ENCODE measurements around the gene SLC37A1.
A peak's percentile ranks its signal among the peaks of the same experiment; 100 is the strongest.

The SLC37A1 gene

DNA sequence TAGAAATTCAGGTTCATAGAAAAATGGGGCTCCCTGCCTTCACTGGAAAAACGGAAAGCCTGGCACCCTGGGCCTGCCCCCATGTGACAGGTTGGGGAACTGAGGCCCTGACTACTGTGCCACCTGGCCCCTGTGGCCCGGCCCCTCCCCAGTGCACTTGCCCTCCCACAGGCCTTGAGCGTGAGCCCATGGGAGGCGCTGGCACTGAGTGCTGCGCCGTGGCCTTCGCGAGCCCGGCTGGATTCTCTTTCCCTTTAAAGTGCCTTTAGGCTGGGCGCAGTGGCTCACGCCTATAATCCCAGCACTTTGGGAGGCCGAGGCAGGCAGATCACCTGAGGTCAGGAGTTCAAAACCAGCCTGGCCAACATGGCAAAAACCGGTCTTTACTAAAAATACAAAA is 45.7 kb downstream of the SLC37A1 start:
- Mint-ChIP-seq H3K9me3 (no peaks in the 10 kb centered on the region), H3K27ac (peak overlapping the region in 1 of 3 experiments; percentile 83), H3K36me3 (ENCODE audit: low read depth) (no peaks in the 10 kb centered on the region), H3K27me3 (ENCODE audit: low read depth) (peaks cover 23% of the 10 kb centered on the region), H3K4me3 (no peak overlapping the region), H3K4me1 (peaks cover 15% of the 10 kb centered on the region)
- TF ChIP-seq, protein P1, sequence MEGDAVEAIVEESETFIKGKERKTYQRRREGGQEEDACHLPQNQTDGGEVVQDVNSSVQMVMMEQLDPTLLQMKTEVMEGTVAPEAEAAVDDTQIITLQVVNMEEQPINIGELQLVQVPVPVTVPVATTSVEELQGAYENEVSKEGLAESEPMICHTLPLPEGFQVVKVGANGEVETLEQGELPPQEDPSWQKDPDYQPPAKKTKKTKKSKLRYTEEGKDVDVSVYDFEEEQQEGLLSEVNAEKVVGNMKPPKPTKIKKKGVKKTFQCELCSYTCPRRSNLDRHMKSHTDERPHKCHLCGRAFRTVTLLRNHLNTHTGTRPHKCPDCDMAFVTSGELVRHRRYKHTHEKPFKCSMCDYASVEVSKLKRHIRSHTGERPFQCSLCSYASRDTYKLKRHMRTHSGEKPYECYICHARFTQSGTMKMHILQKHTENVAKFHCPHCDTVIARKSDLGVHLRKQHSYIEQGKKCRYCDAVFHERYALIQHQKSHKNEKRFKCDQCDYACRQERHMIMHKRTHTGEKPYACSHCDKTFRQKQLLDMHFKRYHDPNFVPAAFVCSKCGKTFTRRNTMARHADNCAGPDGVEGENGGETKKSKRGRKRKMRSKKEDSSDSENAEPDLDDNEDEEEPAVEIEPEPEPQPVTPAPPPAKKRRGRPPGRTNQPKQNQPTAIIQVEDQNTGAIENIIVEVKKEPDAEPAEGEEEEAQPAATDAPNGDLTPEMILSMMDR (IDR thresholded peaks at IDR 0.05; ENCODE audit: unreplicated experiment in 3 of 3), result no peak

DNA sequence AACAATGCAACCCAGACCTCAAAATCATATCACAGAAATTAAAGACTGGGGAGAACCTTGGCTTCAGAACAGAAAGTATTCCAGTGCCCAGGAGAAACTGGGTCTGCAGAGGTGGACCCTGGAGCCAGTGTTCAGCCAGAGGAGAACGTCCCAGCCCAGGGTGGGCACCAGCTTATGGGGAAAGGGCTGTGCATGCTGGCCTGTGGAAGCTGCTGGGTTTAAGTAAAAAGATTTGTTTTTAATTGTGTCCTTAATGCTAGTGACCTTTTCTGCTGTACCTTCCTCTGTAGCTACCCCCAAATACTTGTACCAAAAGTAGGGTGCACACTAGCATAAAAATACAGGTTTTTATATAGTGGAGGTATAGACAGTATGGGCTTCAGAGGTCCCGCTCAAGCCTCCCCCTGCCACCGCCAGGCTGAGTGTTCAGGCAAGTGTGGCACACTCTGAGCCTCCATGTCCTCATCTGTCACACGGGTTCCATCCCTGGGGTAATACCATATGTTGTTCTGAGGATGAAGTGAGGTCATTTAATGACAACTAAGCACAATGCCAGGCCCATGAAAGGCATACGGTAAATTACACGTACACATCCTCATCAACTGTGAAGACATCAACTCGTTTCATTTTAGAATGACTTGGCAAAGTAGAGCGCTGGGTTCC is 47.0 kb downstream of the SLC37A1 start:
- Mint-ChIP-seq H3K4me3 (no peak overlapping the region), H3K36me3 (ENCODE audit: low read depth) (no peaks in the 10 kb centered on the region), H3K27me3 (ENCODE audit: low read depth) (peaks cover 23% of the 10 kb centered on the region), H3K4me1 (peaks cover 15% of the 10 kb centered on the region), H3K9me3 (no peaks in the 10 kb centered on the region), H3K27ac (peak overlapping the region in 1 of 3 experiments; percentile 29)
- TF ChIP-seq, protein P1 (IDR thresholded peaks at IDR 0.05; ENCODE audit: unreplicated experiment in 3 of 3), result no peak

DNA sequence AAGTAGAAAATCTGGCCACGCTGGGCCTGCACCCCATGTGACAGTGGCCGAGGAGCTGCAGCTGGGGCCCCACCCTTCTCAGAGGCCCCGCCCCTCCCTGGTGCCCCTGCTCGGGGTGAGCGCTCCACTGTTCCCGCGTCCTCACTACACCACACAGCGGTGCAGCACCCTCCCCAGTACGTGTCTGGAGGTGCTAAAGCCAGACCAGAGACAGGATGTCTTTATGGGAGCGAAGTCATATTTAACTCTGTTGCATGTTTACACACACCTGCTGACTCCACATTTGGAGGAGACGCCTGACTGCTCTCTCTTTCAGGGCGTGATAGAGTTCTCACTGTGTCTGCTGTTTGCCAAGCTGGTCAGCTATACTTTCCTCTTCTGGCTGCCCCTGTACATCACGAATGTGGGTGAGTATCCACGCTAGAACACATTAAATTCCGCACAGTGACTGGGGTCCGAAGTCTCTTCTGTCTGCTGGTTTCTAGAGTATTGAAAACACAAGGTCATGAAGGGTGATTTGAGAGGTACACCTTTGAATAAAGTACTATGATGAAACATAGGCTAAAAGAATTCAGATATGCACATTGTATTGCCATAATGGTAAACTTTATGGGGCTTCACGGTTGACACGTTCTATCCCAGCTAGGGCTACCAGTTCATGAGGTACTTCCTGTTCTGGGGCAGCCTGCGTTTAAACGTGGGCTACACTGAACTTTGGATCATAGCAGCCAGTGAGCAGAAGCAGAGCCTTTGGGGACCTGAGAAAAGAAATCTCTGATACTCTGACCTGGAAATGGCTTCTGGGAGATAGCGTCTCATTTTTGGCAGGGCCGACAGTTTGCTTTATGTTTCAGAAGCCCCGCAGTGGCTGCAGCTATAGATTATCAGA is 48.4 kb downstream of the SLC37A1 start:
- Mint-ChIP-seq H3K9me3 (no peaks in the 10 kb centered on the region), H3K27me3 (ENCODE audit: low read depth) (peaks cover 23% of the 10 kb centered on the region)

DNA sequence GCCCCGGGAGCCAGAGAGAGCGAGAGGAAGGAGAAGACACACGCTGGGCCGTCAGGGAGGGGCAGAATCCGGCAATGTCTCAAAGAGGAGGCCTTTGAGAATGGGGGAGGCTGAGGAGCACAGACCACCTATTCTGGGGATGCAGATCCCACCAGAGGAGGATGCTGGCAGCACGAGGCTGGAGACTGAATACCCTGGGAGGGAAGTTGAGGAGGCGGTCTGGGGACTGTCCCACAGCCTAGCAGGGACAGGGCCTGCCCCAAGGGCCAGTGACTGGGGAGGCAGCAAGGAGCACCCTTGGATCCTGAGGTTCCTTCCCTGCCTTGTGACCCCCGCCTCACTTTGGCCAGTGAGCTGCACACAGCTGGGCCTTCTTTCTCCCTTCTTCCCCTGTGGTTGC is 49.2 kb downstream of the SLC37A1 start:
- peaks cover 23% of the 10 kb centered on the region for H3K27me3 Mint-ChIP-seq (ENCODE audit: low read depth)
- H3K9me3 Mint-ChIP-seq, result no peaks in the 10 kb centered on the region
- no peaks in the 10 kb centered on the region for H3K36me3 Mint-ChIP-seq (ENCODE audit: low read depth)
- peak overlapping the region in 1 of 3 experiments; percentile 1 for H3K4me3 Mint-ChIP-seq
- peak overlapping the region; percentile 9 to 77 (median 10) for H3K27ac Mint-ChIP-seq
- peaks cover 15% of the 10 kb centered on the region for H3K4me1 Mint-ChIP-seq
- TF ChIP-seq, protein P1 (IDR thresholded peaks at IDR 0.05; ENCODE audit: unreplicated experiment in 3 of 3), result no peak

More for the DNA sequence above, 48.4 kb downstream of the SLC37A1 start:
- TF ChIP-seq, protein P1 (IDR thresholded peaks at IDR 0.05; ENCODE audit: unreplicated experiment in 3 of 3), result no peak
- Mint-ChIP-seq H3K27ac (peak overlapping the region; percentile 9 to 77 (median 10)), H3K4me3 (peak overlapping the region in 1 of 3 experiments; percentile 1), H3K36me3 (ENCODE audit: low read depth) (no peaks in the 10 kb centered on the region), H3K4me1 (peaks cover 15% of the 10 kb centered on the region)

DNA sequence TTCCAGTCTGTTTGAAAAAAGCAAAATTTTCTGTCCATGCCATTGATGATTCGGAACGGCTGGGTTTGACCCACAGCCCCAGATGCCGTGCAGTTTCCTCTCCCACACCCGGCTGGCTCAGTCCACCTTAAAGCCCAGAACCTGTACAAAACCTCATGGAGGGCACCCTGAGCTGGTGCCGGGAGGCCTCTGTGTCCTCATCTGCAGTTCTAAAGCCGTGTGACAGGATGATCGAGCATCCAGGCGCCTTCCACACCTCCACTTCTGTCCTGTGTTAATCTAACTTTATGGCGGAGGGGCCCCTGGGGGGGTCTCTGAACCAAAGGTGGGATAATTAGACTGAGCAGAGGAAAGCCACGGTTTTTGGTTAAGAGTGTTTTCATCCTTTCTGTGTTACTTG is 49.6 kb downstream of the SLC37A1 start:
- TF ChIP-seq, protein P1 (IDR thresholded peaks at IDR 0.05; ENCODE audit: unreplicated experiment in 3 of 3), result no peak
- Mint-ChIP-seq H3K36me3 (ENCODE audit: low read depth) (peaks cover 2% of the 10 kb centered on the region), H3K4me1 (peaks cover 15% of the 10 kb centered on the region), H3K27me3 (ENCODE audit: low read depth) (peaks cover 27% of the 10 kb centered on the region), H3K4me3 (no peak overlapping the region), H3K27ac (peak overlapping the region in 1 of 3 experiments; percentile 26), H3K9me3 (no peaks in the 10 kb centered on the region)
